T-helper 2 cell (primary cell): ENCODE measurements around the gene CLSTN1.

Source experiments
- DNase-seq, 5 experiments: peaks; one replicate each; pipeline versions ENCODE4 v3.0.0 to v3.0.0-alpha.2; 2012 to 2022

CLSTN1 gene

DNA sequence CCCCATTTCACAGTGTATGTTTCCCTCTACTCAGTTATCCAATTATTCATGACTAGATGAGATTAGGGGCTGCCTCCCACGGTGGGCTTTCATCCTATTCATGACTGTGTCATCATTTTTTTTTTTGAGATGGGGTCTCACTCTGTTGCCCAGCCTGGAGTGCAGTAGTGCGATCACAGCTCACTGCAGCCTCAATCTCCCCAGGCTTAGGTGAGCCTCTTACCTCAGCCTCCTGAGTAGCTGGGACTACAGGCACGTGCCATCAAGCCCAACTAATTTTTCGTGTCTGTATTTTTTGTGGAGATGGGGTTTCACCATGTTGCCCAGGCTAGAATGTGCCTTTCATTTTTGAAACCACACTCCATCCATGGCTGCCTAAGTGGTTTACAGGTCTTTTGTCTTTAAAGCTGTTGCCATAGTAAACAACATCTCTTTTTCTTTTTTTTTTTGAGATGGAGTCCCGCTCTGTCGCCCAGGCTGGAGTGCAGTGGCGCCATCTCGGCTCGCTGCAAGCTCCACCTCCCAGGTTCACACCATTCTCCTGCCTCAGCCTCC lies 112.2 kb downstream of the CLSTN1 start:
- DNase-seq: no peak

GRCh38 chr1:9710037-9710436 lies 113.7 kb downstream of the CLSTN1 start:
- no peak for DNase-seq

GRCh38 chr1:9706178-9706577 lies 117.6 kb downstream of the CLSTN1 start:
- no peak for DNase-seq

DNA sequence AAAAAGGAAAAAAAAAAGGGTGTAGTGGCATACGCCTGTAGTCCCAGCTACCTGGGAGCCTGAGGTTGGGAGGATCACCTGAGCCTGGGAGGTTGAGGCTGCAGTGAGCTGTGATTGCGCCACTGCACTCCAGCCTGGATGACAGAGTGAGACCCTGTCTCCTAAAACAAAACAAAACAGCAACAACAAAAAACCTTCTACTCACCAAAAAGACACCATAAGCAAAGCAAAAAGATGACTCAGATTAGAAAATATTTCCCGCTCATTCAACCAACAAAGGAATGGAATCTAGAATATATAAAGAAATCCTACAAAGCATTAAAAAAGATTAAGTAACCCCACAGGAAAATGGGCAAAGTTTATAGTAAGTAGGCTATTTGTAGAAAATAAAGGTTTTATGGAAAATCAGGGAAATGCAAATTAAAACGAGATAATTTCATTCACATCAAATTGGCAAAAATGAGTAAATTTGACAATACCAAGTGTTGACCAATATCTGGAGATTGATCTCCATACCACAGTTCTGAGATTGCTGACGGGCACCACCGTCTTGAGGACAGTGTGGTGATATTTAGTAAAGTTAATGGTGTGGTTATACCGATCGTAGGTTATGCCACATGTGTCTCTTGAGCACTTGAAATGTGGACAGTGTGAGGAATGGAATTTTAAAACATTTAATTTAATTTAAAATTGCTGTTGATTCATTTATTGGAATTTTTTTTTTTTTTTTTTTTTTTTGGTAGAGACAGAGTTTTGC lies 118.2 kb downstream of the CLSTN1 start:
- DNase-seq: peak in 1 of 5 experiments; percentile 55

DNA sequence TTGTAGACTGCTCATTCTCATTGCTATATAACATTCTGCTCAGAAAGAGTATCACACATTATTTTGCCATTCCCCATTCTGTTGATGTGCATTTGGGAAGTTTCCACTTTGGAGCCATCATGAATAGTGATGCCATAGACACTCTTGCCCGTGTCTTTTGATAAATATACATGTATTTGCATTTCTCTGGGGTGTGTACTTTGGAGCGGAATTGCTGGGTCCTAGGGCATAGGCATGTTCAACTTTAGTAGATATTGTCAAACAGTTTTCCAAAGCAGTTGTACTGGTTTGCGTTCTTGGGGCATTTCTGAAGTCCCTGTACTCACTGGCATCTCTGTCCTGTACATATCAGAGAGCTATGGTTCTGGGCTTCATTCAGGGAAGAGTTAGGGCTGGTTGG lies 120.1 kb downstream of the CLSTN1 start:
- DNase-seq: no peak

DNA sequence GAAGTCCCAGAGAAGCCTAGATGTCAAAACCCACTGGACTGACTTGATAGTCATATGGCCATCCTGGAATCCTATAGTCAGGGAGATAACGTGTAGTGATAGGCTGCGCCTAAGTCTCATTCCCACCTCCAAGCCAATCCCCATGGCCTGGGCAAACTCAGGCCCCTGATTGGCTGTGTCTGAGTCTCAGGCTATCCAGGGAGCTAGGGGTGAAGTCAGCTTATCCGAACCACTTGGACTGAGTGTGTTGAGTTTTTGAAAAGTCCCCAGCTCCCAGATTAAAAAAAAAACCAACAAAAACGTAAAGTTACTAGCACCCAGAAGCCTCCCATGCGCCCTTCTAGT lies 120.6 kb downstream of the CLSTN1 start:
- DNase-seq: no peak

GRCh38 chr1:9701665-9702064 lies 122.1 kb downstream of the CLSTN1 start:
- no peak for DNase-seq

DNA sequence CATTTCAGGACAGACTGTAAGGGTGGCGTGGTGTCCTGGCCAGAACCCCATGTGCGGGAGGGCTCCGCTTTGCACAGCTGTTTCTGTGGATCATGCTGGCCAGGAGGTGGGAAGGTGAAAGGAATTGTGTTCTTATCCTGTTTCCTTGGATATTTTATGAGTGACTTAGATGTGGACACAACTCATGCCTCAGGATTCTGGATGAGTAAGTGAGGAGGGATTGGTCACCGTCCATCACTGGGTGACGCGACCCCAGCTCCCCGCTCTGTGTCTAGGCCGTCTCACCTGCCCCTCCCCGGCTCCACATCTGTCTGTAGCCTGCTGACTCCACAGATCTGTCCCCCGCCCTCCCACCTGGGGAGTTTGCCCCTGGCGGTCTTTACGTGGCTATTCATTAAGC lies 123.4 kb downstream of the CLSTN1 start:
- DNase-seq: no peak

DNA sequence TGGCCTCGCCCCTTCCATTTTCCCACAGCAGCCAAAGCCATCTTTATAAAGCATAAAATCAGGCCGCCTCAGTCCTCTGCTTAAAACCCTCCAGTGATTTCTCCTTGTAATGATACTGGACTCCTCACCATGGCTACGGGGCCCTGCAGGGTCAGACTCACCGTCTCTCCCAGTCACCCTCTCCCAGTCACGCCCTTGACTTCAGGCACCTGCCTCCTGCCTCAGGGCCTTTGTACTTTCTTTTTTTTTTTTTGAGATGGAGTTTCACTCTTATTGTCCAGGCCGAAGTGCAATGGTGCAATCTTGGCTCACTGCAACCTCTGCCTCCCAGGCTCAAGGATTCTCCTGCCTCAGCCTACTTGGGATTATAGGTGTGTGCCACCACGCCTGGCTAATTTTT lies 124.4 kb downstream of the CLSTN1 start:
- DNase-seq: no peak

GRCh38 chr1:9696793-9697192 lies 127.0 kb downstream of the CLSTN1 start:
- DNase-seq: no peak

GRCh38 chr1:9691691-9692090 lies 132.1 kb downstream of the CLSTN1 start:
- DNase-seq: no peak

DNA sequence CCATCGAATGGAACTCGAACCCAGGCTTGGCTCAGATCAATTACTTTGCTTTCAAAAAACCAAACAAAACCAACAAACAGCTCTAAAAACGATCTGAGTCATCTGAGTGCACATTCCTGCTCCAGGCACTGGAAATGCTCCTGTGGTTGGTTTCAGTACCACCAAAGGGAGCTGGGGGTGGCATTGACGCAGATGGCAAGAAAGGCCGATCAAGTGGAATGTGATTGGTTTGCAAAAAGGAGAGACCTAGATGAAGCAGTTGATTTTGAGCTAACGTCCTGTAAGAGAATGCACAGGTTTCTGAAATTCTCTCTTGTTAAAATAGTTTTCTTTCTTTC lies 132.7 kb downstream of the CLSTN1 start:
- no peak for DNase-seq

DNA sequence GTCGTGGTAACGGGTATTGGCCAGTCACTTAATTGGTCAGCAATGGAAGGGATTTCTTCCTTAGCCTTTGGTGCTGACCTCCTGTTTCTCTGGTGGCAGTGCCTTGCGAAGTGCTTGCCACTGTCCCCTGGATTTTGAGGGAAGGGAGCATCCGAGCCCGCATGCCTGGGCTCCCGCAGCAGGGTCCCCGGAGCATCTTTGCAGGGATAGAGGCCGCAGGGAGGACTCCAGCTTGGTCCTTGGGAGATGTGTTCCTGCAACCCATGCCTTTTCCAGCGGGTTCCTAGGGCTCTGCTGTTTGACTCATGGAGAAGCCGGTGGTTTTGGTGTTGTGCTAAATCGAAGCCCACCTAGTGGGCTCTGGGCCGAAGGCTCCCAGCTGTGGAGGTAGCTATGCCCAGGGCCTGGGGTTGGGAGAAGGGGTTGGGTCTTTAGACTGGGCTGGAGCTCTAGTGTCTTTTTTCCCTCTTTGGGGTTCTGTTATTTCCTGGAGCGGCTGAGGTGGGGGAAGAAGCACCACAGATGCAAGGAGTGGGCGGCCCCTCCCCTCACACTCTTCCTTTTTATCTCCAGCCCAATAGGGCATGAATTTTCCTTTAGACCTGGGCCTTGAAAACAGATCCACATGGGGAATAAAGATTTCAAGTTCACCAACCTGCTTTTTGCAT lies 133.2 kb downstream of the CLSTN1 start:
- no peak for DNase-seq

GRCh38 chr1:9689971-9690381 lies 133.8 kb downstream of the CLSTN1 start:
- no peak for DNase-seq

- DNase-seq: peak; percentile 65 to 83 (median 74)
Observed at GRCh38 chr1:9689011-9689706, 134.6 kb downstream of the CLSTN1 start.

DNA sequence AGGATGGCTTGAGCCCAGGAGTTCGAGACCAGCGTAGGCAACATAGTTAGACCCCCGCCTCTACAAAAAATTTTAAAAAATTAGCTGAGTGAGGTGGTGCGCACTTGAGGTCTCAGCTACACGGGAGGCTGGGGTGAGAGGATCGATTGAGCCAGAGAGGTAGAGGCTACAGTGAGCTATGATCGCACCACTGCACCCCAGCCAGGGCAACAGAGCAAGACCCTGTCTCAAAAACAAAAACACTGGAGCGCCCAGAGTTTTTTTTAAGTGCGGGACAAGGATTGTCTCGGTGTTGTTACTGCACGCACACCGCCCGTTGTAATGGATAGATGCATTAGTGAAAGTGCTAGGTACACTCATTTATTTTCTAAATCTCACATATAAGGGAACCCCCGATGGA lies 135.2 kb downstream of the CLSTN1 start:
- DNase-seq: no peak

- DNase-seq: no peak
Observed at GRCh38 chr1:9687874-9688582, 135.7 kb downstream of the CLSTN1 start.

DNA sequence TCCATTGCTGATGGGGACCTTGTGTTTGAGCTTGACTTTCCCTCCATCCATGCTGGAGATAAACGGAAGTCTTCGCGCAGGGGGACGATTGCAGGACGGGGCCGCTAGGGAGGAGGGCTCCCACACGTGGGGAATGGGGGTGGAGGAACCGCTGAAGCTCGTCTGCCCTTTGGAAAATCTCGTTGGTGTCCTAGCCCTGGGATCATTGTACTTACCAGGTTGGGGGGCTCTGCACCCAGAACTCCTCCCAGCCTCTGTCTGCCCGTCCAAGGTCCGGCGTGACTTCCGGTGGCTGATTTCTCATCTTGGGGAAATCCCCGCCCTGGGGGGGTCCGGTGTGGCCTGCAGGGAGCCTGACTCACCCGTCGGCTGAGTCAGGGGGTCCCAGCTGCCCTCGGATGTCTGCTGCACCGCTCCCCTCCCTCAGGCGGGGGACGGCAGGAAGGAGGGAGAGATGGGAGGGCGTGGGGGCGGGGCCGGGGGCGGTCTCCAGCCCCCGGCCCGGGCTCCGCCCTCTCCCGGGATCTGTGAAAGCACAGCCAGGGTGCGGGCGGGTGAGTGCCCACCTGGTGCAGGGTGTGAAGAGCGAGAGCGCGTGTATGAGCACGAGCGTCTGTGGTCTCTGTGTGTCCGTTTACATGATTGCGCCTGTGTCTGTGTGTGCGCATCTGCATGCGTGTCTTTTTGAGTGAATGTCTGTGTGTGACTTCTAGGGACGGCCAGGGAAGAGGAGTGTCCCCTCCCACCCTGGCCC lies 136.5 kb downstream of the CLSTN1 start:
- peak; percentile 33 to 63 (median 53) for DNase-seq

GRCh38 chr1:9684801-9685200 lies 139.0 kb downstream of the CLSTN1 start:
- DNase-seq: no peak

DNA sequence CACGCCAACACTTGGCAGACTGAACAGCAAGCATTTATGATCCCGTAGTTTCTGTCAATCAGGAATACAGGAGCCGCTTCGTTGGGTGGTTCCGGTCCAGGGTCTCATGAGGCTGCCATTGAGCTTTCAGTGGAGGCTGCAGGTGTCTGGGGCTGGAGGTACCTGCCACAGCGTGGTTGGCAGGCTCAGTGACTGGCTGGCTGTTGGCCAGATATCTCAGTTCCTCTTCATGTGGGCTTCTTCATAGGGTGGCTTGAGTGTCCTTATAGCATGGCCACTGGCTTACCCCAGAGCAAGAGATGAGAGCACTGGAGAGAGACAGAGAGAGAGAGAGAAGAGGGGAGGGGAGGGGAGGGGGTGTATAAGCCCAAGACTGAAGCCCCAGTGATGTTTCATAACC lies 142.9 kb downstream of the CLSTN1 start:
- no peak for DNase-seq

DNA sequence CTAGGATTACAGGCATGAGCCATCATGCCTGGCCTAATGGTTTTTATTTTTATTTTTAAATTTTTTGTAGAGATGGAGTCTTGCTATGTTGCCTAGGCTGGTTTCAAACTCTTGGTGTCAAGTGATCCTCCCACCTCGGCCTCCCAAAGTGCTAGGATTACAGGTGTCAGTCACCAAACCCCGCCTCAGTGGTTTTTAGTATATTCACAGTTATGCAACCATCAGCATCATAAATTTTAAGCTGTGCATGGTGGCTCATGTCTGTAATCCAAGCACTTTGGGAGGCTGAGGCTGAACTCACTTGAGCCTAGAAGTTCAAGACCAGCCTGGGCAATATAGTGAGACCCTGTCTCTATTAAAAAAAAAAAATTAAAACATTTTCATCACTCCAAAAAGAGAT lies 143.7 kb downstream of the CLSTN1 start:
- DNase-seq: no peak
